GM10266 (cell line): ENCODE results near the gene FAM50A.
A peak's percentile ranks its signal among the peaks of the same experiment; 100 is the strongest.

Experiments used
- DNase-seq: peaks from one replicate; pipeline ENCODE4 v3.0.0; 2012; ENCODE audit errors: extremely low spot score
- CTCF ChIP-seq: IDR thresholded peaks from 2 replicates; pipeline ENCODE4 v1.5.1; 2012; ENCODE audit warnings: mild to moderate bottlenecking, low read depth; ENCODE audit not compliant: control insufficient read depth, insufficient read depth; ENCODE audit errors: missing control alignments

Gene FAM50A

GRCh38 chrX:154472685-154473632, 29.0 kb downstream of the FAM50A start:
- DNase-seq = no peak
- no peak for TF ChIP-seq CTCF

GRCh38 chrX:154473683-154474082, 29.7 kb downstream of the FAM50A start:
- TF ChIP-seq CTCF = no peak
- DNase-seq = no peak

GRCh38 chrX:154476821-154477220, 32.9 kb downstream of the FAM50A start:
- no peak for TF ChIP-seq CTCF
- no peak for DNase-seq

GRCh38 chrX:154477891-154478477, 34.0 kb downstream of the FAM50A start:
- DNase-seq = no peak
- no peak for TF ChIP-seq CTCF

GRCh38 chrX:154478728-154479622, 35.0 kb downstream of the FAM50A start, which contains the start of gene LAGE3:
Gene LAGE3, minus strand, starts transcription at chrX:154479281. Its CDS starts 366 bp downstream, at chrX:154478915.
- peak; percentile 92 for DNase-seq
- TF ChIP-seq CTCF = no peak

- TF ChIP-seq CTCF = no peak
- DNase-seq = no peak
These were observed 37.3 kb downstream of the FAM50A start for GRCh38 chrX:154481195-154481594.
